IMR-90 (cell line): ENCODE results near the gene GALR2. TPM values are rescaled to one million over a fixed set of nuclear protein-coding genes. Genes with fewer than 3 reads are reported as not detected.

ENCODE experiments used
- ATAC-seq: fragments of 200-7000 bp; cut with Tn5 transposase; 2 replicates; pipeline ENCODE4 v1.9.1; 2020; ENCODE audit warnings: low read depth, mild to moderate bottlenecking, moderate library complexity
- BruUV-seq: library from RNA; stranded (reverse); fragments of 400-500 nt; replicated peaks from 2 replicates; lab custom pipeline; 2021; lab: Mats Ljungman, UMichigan
- CTCF ChIA-PET: fragments of 300-600 bp; formaldehyde crosslinking; extraction: SDS; loops from one replicate; lab custom pipeline; 2021; ENCODE audit warnings: antibody characterized with exemption; lab: Yijun Ruan, JAX
- POLR2A ChIA-PET: fragments of 300-600 bp; sonication (Branson Sonifier 250); formaldehyde crosslinking; loops from one replicate; lab custom pipeline; 2022; ENCODE audit warnings: antibody characterized with exemption; ENCODE audit not compliant: unreplicated experiment; lab: Charles Lee
- DNase-seq: peaks from one replicate; pipeline ENCODE4 v3.0.0; 2013
- H2AFZ ChIP-seq: replicated peaks from 2 replicates; pipeline ENCODE3; 2013; ENCODE audit warnings: low read length, mild to moderate bottlenecking; ENCODE audit not compliant: poor library complexity
- H2AK5ac ChIP-seq: 2 replicates; pipeline ENCODE4 v1.6.1; 2013; ENCODE audit warnings: low read depth, low read length, inconsistent platforms
- H2AK9ac ChIP-seq: replicated peaks from 2 replicates; pipeline ENCODE3; 2013; ENCODE audit warnings: mild to moderate bottlenecking, low read depth, low read length, moderate library complexity; ENCODE audit not compliant: poor library complexity
- H2BK120ac ChIP-seq: 2 replicates; pipeline ENCODE4 v1.6.1; 2013; ENCODE audit warnings: low read depth, low read length, inconsistent platforms
- H2BK15ac ChIP-seq: 3 replicates; pipeline ENCODE4 v1.6.1; 2013; ENCODE audit warnings: low read depth, low read length, inconsistent platforms
- H2BK20ac ChIP-seq: 2 replicates; pipeline ENCODE4 v1.6.1; 2013; ENCODE audit warnings: low read depth, mild to moderate bottlenecking, inconsistent platforms, low read length, moderate library complexity
- H2BK5ac ChIP-seq: 2 replicates; pipeline ENCODE4 v1.6.1; 2013; ENCODE audit warnings: mild to moderate bottlenecking, low read depth, low read length, inconsistent platforms; ENCODE audit not compliant: poor library complexity, severe bottlenecking
- H3K14ac ChIP-seq: replicated peaks from 2 replicates; pipeline ENCODE4 v1.6.1; 2013; ENCODE audit warnings: low read depth, low read length, inconsistent platforms
- H3K18ac ChIP-seq: 2 replicates; pipeline ENCODE4 v1.6.1; 2013; ENCODE audit warnings: low read depth, low read length, control low read depth
- H3K23ac ChIP-seq: 2 replicates; pipeline ENCODE4 v1.6.1; 2013; ENCODE audit warnings: low read depth, low read length, inconsistent platforms
- H3K27ac ChIP-seq: 2 replicates; pipeline ENCODE4 v1.5.1; 2013; ENCODE audit warnings: mild to moderate bottlenecking, control low read depth, low read length; ENCODE audit not compliant: insufficient read depth
- H3K27me3 ChIP-seq: 2 replicates; pipeline ENCODE4 v1.6.1; 2013; ENCODE audit warnings: low read length; ENCODE audit not compliant: control insufficient read depth, insufficient read depth
- H3K36me3 ChIP-seq: 2 replicates; pipeline ENCODE4 v1.6.1; 2013; ENCODE audit warnings: low read length, mixed read lengths; ENCODE audit not compliant: control insufficient read depth, insufficient read depth
- H3K4ac ChIP-seq: 2 replicates; pipeline ENCODE4 v1.6.1; 2013; ENCODE audit warnings: low read depth, low read length, inconsistent platforms
- H3K4me1 ChIP-seq: 2 replicates; pipeline ENCODE4 v1.6.1; 2013; ENCODE audit warnings: low read length, mixed read lengths; ENCODE audit not compliant: control insufficient read depth, insufficient read depth
- H3K4me2 ChIP-seq: 2 replicates; pipeline ENCODE4 v1.6.1; 2013; ENCODE audit warnings: low read depth, mild to moderate bottlenecking, control low read depth, low read length, moderate library complexity
- H3K4me3 ChIP-seq: 2 replicates; pipeline ENCODE4 v1.5.1; 2013; ENCODE audit warnings: low read depth, mild to moderate bottlenecking, control low read depth, low read length, moderate library complexity; ENCODE audit not compliant: insufficient read depth
- H3K56ac ChIP-seq: 2 replicates; pipeline ENCODE4 v1.6.1; 2013; ENCODE audit warnings: low read length, inconsistent platforms; ENCODE audit not compliant: insufficient read depth; ENCODE audit errors: extremely low read depth
- H3K79me1 ChIP-seq, 2 experiments: 2 replicates each; pipeline ENCODE4 v1.6.1; 2013; ENCODE audit warnings: low read length in 2 of 2, inconsistent platforms in 1 of 2, low read depth in 1 of 2
- H3K9ac ChIP-seq: 2 replicates; pipeline ENCODE4 v1.6.1; 2013; ENCODE audit warnings: low read depth, low read length, control low read depth
- H3K9me1 ChIP-seq: 2 replicates; pipeline ENCODE4 v1.6.1; 2013; ENCODE audit warnings: low read length, inconsistent platforms; ENCODE audit not compliant: insufficient read depth
- H3K9me3 ChIP-seq: 2 replicates; pipeline ENCODE4 v1.6.1; 2013; ENCODE audit warnings: low read length; ENCODE audit not compliant: control insufficient read depth, insufficient read depth
- H4K20me1 ChIP-seq: 2 replicates; pipeline ENCODE4 v1.6.1; 2013; ENCODE audit warnings: low read length, inconsistent platforms; ENCODE audit not compliant: insufficient read depth
- H4K5ac ChIP-seq: 2 replicates; pipeline ENCODE4 v1.6.1; 2013; ENCODE audit warnings: mild to moderate bottlenecking, low read depth, low read length, control low read depth
- H4K8ac ChIP-seq, 2 experiments: 2 replicates each; pipeline ENCODE4 v1.6.1; 2013; ENCODE audit warnings: low read depth in 2 of 2, low read length in 2 of 2, control low read depth in 1 of 2, inconsistent platforms in 1 of 2
- H4K91ac ChIP-seq: 2 replicates; pipeline ENCODE4 v1.6.1; 2013; ENCODE audit warnings: low read depth, low read length, inconsistent platforms; ENCODE audit not compliant: insufficient read depth
- CEBPB ChIP-seq: IDR thresholded peaks from 2 replicates; pipeline ENCODE4 v1.6.1; 2012; ENCODE audit warnings: low read depth, low read length, improper control_type of control experiment
- ELK1 ChIP-seq: fragments of 150-350 bp; IDR thresholded peaks from 2 replicates; pipeline ENCODE4 v1.6.1; 2016; ENCODE audit warnings: low read depth, mild to moderate bottlenecking, low read length, moderate library complexity, borderline replicate concordance
- FOS ChIP-seq: fragments of 150-350 bp; IDR thresholded peaks from 2 replicates; pipeline ENCODE4 v1.6.1; 2016; ENCODE audit warnings: low read depth, low read length
- MAFK ChIP-seq: IDR thresholded peaks from 2 replicates; pipeline ENCODE4 v1.6.1; 2012; ENCODE audit warnings: low read depth, low read length, improper control_type of control experiment
- MAZ ChIP-seq: IDR thresholded peaks from 2 replicates; pipeline ENCODE4 v1.6.1; 2012; ENCODE audit warnings: low read depth, mild to moderate bottlenecking, low read length, improper control_type of control experiment, moderate library complexity, borderline replicate concordance
- MXI1 ChIP-seq: IDR thresholded peaks from 2 replicates; pipeline ENCODE4 v1.6.1; 2012; ENCODE audit warnings: low read depth, mild to moderate bottlenecking, low read length, moderate library complexity, borderline replicate concordance
- RAD21 ChIP-seq: IDR thresholded peaks from 2 replicates; pipeline ENCODE4 v1.6.1; 2012; ENCODE audit warnings: low read length, improper control_type of control experiment
- RCOR1 ChIP-seq: IDR thresholded peaks from 2 replicates; pipeline ENCODE4 v1.6.1; 2012; ENCODE audit warnings: mild to moderate bottlenecking, low read length, improper control_type of control experiment; ENCODE audit not compliant: insufficient replicate concordance
- RFX5 ChIP-seq: IDR thresholded peaks from 2 replicates; pipeline ENCODE4 v1.8.0; 2012; ENCODE audit warnings: low read depth, mild to moderate bottlenecking, low read length, moderate library complexity
- SMC3 ChIP-seq: fragments of 150-350 bp; IDR thresholded peaks from 2 replicates; pipeline ENCODE4 v1.6.1; 2016; ENCODE audit warnings: low read depth, mild to moderate bottlenecking, antibody characterized with exemption, low read length, moderate library complexity
- USF2 ChIP-seq: fragments of 150-350 bp; IDR thresholded peaks from 2 replicates; pipeline ENCODE4 v1.6.1; 2017; ENCODE audit warnings: mild to moderate bottlenecking, antibody characterized with exemption, low read length, low read depth
- WGBS, 2 experiments: methylation state at CpG; one replicate each; pipeline versions ENCODE4 v1.1.5 to v1.1.7; 2013; ENCODE audit warnings: missing lambda C conversion rate in 2 of 2; ENCODE audit not compliant: insufficient read length in 1 of 2; ENCODE audit errors: extremely low coverage in 2 of 2; 5-methylcytosine and 5-hydroxymethylcytosine counted together
- dilution Hi-C: fragments of 300-500 bp; cut with HindIII; formaldehyde crosslinking; loops from one replicate; pipeline ENCODE4 v1.14.3; 2018; ENCODE audit warnings: low sequenced_read_pairs; ENCODE audit not compliant: unreplicated experiment
- in situ Hi-C: fragments of 300-500 bp; cut with MboI; formaldehyde crosslinking; loops from 3 replicates; pipeline ENCODE4 v1.14.3; 2019; ENCODE audit warnings: low sequenced_read_pairs, inconsistent platforms, mixed read lengths
- intact Hi-C: fragments of 100-400 bp; cut with micrococcal nuclease; formaldehyde crosslinking; loops from 2 replicates; pipeline ENCODE4 v1.10.0; 2022
- polyA plus RNA-seq, 3 experiments: library from polyadenylated mRNA; depleted of rRNA; stranded (reverse); fragments of >200 nt; gene quantifications; 2 replicates each; pipeline ENCODE4 v1.2.3, GENCODE V29; 2012; ENCODE audit warnings: low replicate concordance in 1 of 3
- total RNA-seq: library from RNA; depleted of rRNA; stranded (reverse); fragments of >200 nt; gene quantifications from 2 replicates; pipeline ENCODE4 v1.2.3, GENCODE V29; 2012

Gene GALR2
- total and polyA plus RNA-seq, 2 of the 4 experiments (the other 2 are of a cell fraction) = 0.07 TPM; not detected in 1

GRCh38 chr17:76104896-76105231 lies 30.3 kb downstream of the GALR2 start:
- H4K91ac ChIP-seq = no peak overlapping the region
- no peak overlapping the region for H2BK20ac ChIP-seq
- H2BK15ac ChIP-seq = no peak overlapping the region
- in situ Hi-C loops = no loop called here
- peaks cover 16 to 34% of the 10 kb centered on the region in 2 experiments for H3K79me1 ChIP-seq
- intact Hi-C loops = no loop called here
- H3K56ac ChIP-seq = no peak overlapping the region
- H3K27ac ChIP-seq = no peak overlapping the region
- peaks cover 8% of the 10 kb centered on the region; the same call in 1 of the 2 replicates for H3K4me1 ChIP-seq
- H3K36me3 ChIP-seq = peaks cover 8% of the 10 kb centered on the region
- H3K9me1 ChIP-seq = peaks cover 10% of the 10 kb centered on the region
- H3K14ac ChIP-seq = no peak overlapping the region
- H4K5ac ChIP-seq = peak overlapping the region; percentile 33; the same call in 1 of the 2 replicates
- 100% methylated on average over 1 of the region's 5 CpGs; no CpG with 5 or more reads in 1 of the 2 experiments for WGBS, 2 experiments
- CTCF ChIA-PET = no interaction called here
- dilution Hi-C loops = no loop called here
- H3K18ac ChIP-seq = no peak overlapping the region
- TF ChIP-seq USF2 = no peak
- no peak for TF ChIP-seq CEBPB
- no peak for TF ChIP-seq MAFK
- TF ChIP-seq SMC3 = no peak
- TF ChIP-seq MXI1 = no peak
- no peak for TF ChIP-seq RAD21
- no peak for TF ChIP-seq RFX5
- no peak for TF ChIP-seq MAZ
- no peak for TF ChIP-seq FOS
- TF ChIP-seq ELK1 = no peak
- no peak for TF ChIP-seq RCOR1
- H3K4ac ChIP-seq = no peak overlapping the region
- H3K4me3 ChIP-seq = no peak overlapping the region
- H3K27me3 ChIP-seq = no peaks in the 10 kb centered on the region
- peak overlapping the region; percentile 68 for H2AFZ ChIP-seq
- peaks cover 5% of the 10 kb centered on the region; the same call in 1 of the 2 replicates for H4K20me1 ChIP-seq
- no peak overlapping the region for H3K23ac ChIP-seq
- H2AK9ac ChIP-seq = no peak overlapping the region
- no peak overlapping the region for H3K4me2 ChIP-seq
- no peak overlapping the region for H2BK120ac ChIP-seq
- no peaks in the 10 kb centered on the region for H3K9me3 ChIP-seq
- H4K8ac ChIP-seq = peak overlapping the region; percentile 17 to 98; a peak in 2 of 4 replicates
- no peak overlapping the region for H3K9ac ChIP-seq
- ATAC-seq = no peak
- no TSS peak for BruUV-seq
- DNase-seq = no peak
- POLR2A ChIA-PET = no interaction called here
- no peak overlapping the region for H2BK5ac ChIP-seq
- no peak overlapping the region for H2AK5ac ChIP-seq
